HCT116 (cell line): ENCODE measurements around the gene TMEM63A. TPM values are rescaled to one million over a fixed set of nuclear protein-coding genes. Genes with fewer than 3 reads are reported as not detected.
A peak's percentile ranks its signal among the peaks of the same experiment; 100 is the strongest.

ENCODE experiments used
- ATAC-seq: fragments of 200-7000 bp; cut with Tn5 transposase; 2 replicates; pipeline ENCODE4 v1.9.1; 2020; ENCODE audit warnings: mild to moderate bottlenecking, moderate library complexity
- BruUV-seq: library from RNA; stranded (reverse); fragments of 400-500 nt; replicated peaks from 2 replicates; lab custom pipeline; 2021; lab: Mats Ljungman, UMichigan
- CTCF ChIA-PET: fragments of 300-600 bp; sonication (Branson Sonifier 250); formaldehyde crosslinking; loops from one replicate; lab custom pipeline; 2021; ENCODE audit warnings: antibody characterized with exemption; lab: Charles Lee
- POLR2A ChIA-PET: fragments of 300-600, 350-600 bp; sonication (Branson Sonifier 250); formaldehyde crosslinking; loops from one replicate; lab custom pipeline; 2021; ENCODE audit warnings: antibody characterized with exemption; lab: Charles Lee
- RAD21 ChIA-PET, 2 experiments: fragments of 300-600 bp; sonication (Branson Sonifier 250); formaldehyde crosslinking; loops; one replicate each; lab custom pipeline; 2023; ENCODE audit warnings: low total read pairs in 2 of 2; ENCODE audit not compliant: uncharacterized antibody in 2 of 2, unreplicated experiment in 2 of 2, low non-redundant PET in 1 of 2; lab: Charles Lee
- DNase-seq: peaks from one replicate; pipeline ENCODE4 v3.0.0-alpha.2; 2010; ENCODE audit warnings: low read depth, low spot score
- H2AFZ ChIP-seq: fragments of 200-600 bp; shearing (Covaris generic), sonication (generic); 2 replicates; pipeline ENCODE4 v1.6.1; 2017; ENCODE audit warnings: low read depth, mixed run types, mixed read lengths, antibody characterized with exemption, low read length; ENCODE audit not compliant: poor library complexity, severe bottlenecking
- H3K27ac ChIP-seq: 2 replicates; pipeline ENCODE4 v1.5.1; 2012; ENCODE audit warnings: low read depth, low read length
- H3K27me3 ChIP-seq: fragments of 200-600 bp; sonication (generic); 2 replicates; pipeline ENCODE4 v1.6.1; 2016; ENCODE audit warnings: mixed run types, low read length, mixed read lengths; ENCODE audit not compliant: insufficient read depth
- H3K36me3 ChIP-seq, 2 experiments: fragments of 200-500 bp in 1 of 2; fragments of 200-600 bp in 1 of 2; sonication (Bioruptor generic) in 1 of 2; sonication (generic) in 1 of 2; 2 replicates each; pipeline versions ENCODE4 v1.5.1 to v1.6.1; 2014 to 2016; ENCODE audit warnings: low read length in 2 of 2, inconsistent platforms in 1 of 2, mixed read lengths in 1 of 2, mixed run types in 1 of 2; ENCODE audit not compliant: insufficient read depth in 2 of 2, control insufficient read depth in 1 of 2
- H3K4me1 ChIP-seq, 2 experiments: fragments of 200-600 bp in 1 of 2; sonication (generic) in 1 of 2; 2 replicates each; pipeline versions ENCODE4 v1.5.1 to v1.6.1; 2012 to 2017; ENCODE audit warnings: low read length in 2 of 2, inconsistent platforms in 1 of 2, mild to moderate bottlenecking in 1 of 2, mixed read lengths in 1 of 2, mixed run types in 1 of 2, moderate library complexity in 1 of 2; ENCODE audit not compliant: insufficient read depth in 2 of 2, control insufficient read depth in 1 of 2
- H3K4me2 ChIP-seq: fragments of 200-600 bp; sonication (generic); 2 replicates; pipeline ENCODE4 v1.6.1; 2017; ENCODE audit warnings: mixed run types, low read length, mixed read lengths
- H3K4me3 ChIP-seq, 2 experiments: fragments of 200-600 bp in 1 of 2; sonication (generic) in 1 of 2; replicated peaks in 1 of 2; 2 replicates each; pipeline ENCODE4 v1.5.1; 2011 to 2016; ENCODE audit warnings: low read length in 2 of 2, control low read depth in 1 of 2, low read depth in 1 of 2, mild to moderate bottlenecking in 1 of 2, mixed read lengths in 1 of 2, mixed run types in 1 of 2
- H3K79me2 ChIP-seq: fragments of 200-600 bp; sonication (generic); 2 replicates; pipeline ENCODE4 v1.6.1; 2017; ENCODE audit warnings: mild to moderate bottlenecking, mixed run types, low read length, moderate library complexity, mixed read lengths; ENCODE audit not compliant: insufficient read depth
- H3K9ac ChIP-seq: fragments of 200-600 bp; sonication (generic); 2 replicates; pipeline ENCODE4 v1.6.1; 2016; ENCODE audit warnings: low read length, mixed read lengths
- H3K9me2 ChIP-seq: fragments of 200-600 bp; sonication (generic), shearing (Covaris generic); 2 replicates; pipeline ENCODE4 v1.6.1; 2017; ENCODE audit warnings: mixed run types, mild to moderate bottlenecking, moderate library complexity; ENCODE audit not compliant: insufficient read depth
- H3K9me3 ChIP-seq, 2 experiments: fragments of 200-500 bp in 1 of 2; fragments of 200-600 bp in 1 of 2; sonication (Bioruptor generic) in 1 of 2; sonication (generic) in 1 of 2; 2 replicates each; pipeline ENCODE4 v1.6.1; 2014 to 2017; ENCODE audit warnings: low read length in 2 of 2, mixed read lengths in 2 of 2, inconsistent platforms in 1 of 2, low read depth in 1 of 2, mild to moderate bottlenecking in 1 of 2, mixed run types in 1 of 2, moderate library complexity in 1 of 2; ENCODE audit not compliant: control insufficient read depth in 1 of 2, insufficient read depth in 1 of 2
- H4K20me1 ChIP-seq: fragments of 200-600 bp; sonication (generic), shearing (Covaris generic); 2 replicates; pipeline ENCODE4 v1.6.1; 2017; ENCODE audit warnings: mixed run types, mild to moderate bottlenecking, moderate library complexity; ENCODE audit not compliant: insufficient read depth
- CBX3 ChIP-seq: IDR thresholded peaks from 2 replicates; pipeline ENCODE4 v1.6.1; 2012; ENCODE audit warnings: low read depth
- CEBPB ChIP-seq: IDR thresholded peaks from 2 replicates; pipeline ENCODE4 v1.6.1; 2012; ENCODE audit warnings: low read depth
- ELF1 ChIP-seq: IDR thresholded peaks from 2 replicates; pipeline ENCODE4 v1.6.1; 2012; ENCODE audit warnings: low read depth, borderline replicate concordance
- FOSL1 ChIP-seq: IDR thresholded peaks from 2 replicates; pipeline ENCODE4 v1.6.1; 2012; ENCODE audit warnings: low read depth
- JUND ChIP-seq: IDR thresholded peaks from 2 replicates; pipeline ENCODE4 v1.6.1; 2012
- POLR2A ChIP-seq: IDR thresholded peaks from 2 replicates; pipeline ENCODE4 v1.7.0; 2011; ENCODE audit warnings: borderline replicate concordance; ENCODE audit not compliant: insufficient read depth, insufficient read length; ENCODE audit errors: extremely low read depth
- RAD21 ChIP-seq: IDR thresholded peaks from 2 replicates; pipeline ENCODE4 v1.6.1; 2012; ENCODE audit warnings: low read depth, mild to moderate bottlenecking
- TCF7L2 ChIP-seq: IDR thresholded peaks from 2 replicates; pipeline ENCODE4 v1.7.0; 2011; ENCODE audit warnings: borderline replicate concordance, inconsistent platforms; ENCODE audit not compliant: insufficient read depth, insufficient read length; ENCODE audit errors: extremely low read depth
- intact Hi-C: fragments of 100-400 bp; cut with micrococcal nuclease; formaldehyde crosslinking; loops from 2 replicates; pipeline ENCODE4 v1.10.0; 2022
- total RNA-seq: library from RNA; stranded (reverse); gene quantifications from one replicate; pipeline ENCODE4 v1.2.1, GENCODE V29; 2021; ENCODE audit not compliant: unreplicated experiment
- TF ChIP-seq, protein P1 (sequence below): IDR thresholded peaks from 2 replicates; pipeline ENCODE4 v1.6.1; 2012
- TF ChIP-seq, protein P2 (sequence below): IDR thresholded peaks from 2 replicates; pipeline ENCODE4 v1.6.1; 2011; ENCODE audit warnings: mild to moderate bottlenecking, low read length, moderate library complexity; ENCODE audit not compliant: insufficient replicate concordance; ENCODE audit errors: extremely low read depth
- TF ChIP-seq, protein P3 (sequence below), 3 experiments: fragments of 200-600 bp in 1 of 3; sonication (generic) in 1 of 3; IDR thresholded peaks in 2 of 3; conservative IDR thresholded peaks in 1 of 3; 2 replicates each; pipeline ENCODE4 v1.5.1; 2012 to 2017; ENCODE audit warnings: low read depth in 2 of 3, low read length in 2 of 3, antibody characterized with exemption in 1 of 3, borderline replicate concordance in 1 of 3, control low read depth in 1 of 3, mild to moderate bottlenecking in 1 of 3, mixed read lengths in 1 of 3, mixed run types in 1 of 3, moderate library complexity in 1 of 3; ENCODE audit not compliant: insufficient read depth in 1 of 3
- TF ChIP-seq, protein P4 (sequence below): IDR thresholded peaks from 2 replicates; pipeline ENCODE4 v1.6.1; 2012

The TMEM63A gene
- total RNA-seq, 1 experiment from 2014 or later, result 24.4 TPM

DNA sequence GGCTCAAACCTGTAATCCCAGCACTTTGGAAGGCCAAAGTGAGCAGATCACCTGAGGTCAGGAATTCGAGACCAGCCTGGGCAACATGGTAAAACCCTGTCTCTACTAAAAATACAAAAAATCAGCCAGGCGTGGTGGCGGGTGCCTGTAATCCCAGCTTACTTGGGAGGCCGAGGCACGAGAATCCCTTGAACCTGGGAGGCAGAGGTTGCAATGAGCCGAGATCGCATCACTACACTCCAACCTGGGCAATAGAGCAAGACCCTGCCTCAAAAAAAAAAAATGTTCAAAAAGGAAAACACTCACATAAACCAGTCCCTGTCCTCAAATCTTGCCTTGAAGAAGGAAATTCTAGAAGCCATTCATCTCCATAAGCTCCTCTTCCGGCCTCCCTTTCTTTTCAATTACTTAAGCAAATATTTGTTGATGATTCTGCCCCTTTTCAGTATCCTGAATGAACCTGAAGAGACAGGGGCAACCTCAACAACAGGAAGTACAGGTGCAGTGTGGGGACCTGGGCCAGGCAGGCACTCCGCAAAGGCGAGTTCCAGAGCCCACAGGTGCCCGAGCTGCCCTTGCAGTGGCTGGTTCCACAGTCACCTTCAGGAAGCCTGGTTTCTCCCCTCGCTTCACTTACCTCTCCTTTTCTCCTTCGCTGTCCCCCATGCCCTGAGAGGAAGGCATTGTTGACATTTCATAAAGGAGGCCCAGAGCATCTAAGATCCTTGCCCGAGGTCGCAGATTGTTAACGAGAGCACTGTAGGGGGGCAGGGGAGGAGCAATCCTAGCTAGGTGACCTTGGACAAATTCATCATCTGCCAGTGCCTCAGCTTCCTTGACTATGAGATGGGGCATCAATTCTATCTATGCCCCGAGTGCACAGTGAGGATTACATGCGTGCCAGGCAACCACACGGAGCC, 15.7 kb upstream of the TMEM63A start:
- H3K27ac ChIP-seq, result no peak overlapping the region
- no peak for TF ChIP-seq ELF1
- TF ChIP-seq CBX3, result no peak
- TF ChIP-seq, protein P1, sequence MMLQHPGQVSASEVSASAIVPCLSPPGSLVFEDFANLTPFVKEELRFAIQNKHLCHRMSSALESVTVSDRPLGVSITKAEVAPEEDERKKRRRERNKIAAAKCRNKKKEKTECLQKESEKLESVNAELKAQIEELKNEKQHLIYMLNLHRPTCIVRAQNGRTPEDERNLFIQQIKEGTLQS, result no peak
- TF ChIP-seq CEBPB, result no peak
- no peak for TF ChIP-seq POLR2A
- TF ChIP-seq FOSL1, result no peak
- no peak for TF ChIP-seq JUND
- no peak for TF ChIP-seq RAD21
- no peak for TF ChIP-seq TCF7L2
- TF ChIP-seq, protein P2, sequence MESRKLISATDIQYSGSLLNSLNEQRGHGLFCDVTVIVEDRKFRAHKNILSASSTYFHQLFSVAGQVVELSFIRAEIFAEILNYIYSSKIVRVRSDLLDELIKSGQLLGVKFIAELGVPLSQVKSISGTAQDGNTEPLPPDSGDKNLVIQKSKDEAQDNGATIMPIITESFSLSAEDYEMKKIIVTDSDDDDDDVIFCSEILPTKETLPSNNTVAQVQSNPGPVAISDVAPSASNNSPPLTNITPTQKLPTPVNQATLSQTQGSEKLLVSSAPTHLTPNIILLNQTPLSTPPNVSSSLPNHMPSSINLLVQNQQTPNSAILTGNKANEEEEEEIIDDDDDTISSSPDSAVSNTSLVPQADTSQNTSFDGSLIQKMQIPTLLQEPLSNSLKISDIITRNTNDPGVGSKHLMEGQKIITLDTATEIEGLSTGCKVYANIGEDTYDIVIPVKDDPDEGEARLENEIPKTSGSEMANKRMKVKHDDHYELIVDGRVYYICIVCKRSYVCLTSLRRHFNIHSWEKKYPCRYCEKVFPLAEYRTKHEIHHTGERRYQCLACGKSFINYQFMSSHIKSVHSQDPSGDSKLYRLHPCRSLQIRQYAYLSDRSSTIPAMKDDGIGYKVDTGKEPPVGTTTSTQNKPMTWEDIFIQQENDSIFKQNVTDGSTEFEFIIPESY, result no peak
- TF ChIP-seq, protein P3, sequence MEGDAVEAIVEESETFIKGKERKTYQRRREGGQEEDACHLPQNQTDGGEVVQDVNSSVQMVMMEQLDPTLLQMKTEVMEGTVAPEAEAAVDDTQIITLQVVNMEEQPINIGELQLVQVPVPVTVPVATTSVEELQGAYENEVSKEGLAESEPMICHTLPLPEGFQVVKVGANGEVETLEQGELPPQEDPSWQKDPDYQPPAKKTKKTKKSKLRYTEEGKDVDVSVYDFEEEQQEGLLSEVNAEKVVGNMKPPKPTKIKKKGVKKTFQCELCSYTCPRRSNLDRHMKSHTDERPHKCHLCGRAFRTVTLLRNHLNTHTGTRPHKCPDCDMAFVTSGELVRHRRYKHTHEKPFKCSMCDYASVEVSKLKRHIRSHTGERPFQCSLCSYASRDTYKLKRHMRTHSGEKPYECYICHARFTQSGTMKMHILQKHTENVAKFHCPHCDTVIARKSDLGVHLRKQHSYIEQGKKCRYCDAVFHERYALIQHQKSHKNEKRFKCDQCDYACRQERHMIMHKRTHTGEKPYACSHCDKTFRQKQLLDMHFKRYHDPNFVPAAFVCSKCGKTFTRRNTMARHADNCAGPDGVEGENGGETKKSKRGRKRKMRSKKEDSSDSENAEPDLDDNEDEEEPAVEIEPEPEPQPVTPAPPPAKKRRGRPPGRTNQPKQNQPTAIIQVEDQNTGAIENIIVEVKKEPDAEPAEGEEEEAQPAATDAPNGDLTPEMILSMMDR (IDR thresholded peaks at IDR 0.05 in 2 of 3, conservative IDR thresholded peaks at IDR 0.05 in 1 of 3; ENCODE audit: borderline replicate concordance in 1 of 3, insufficient read depth in 1 of 3, low read depth in 2 of 3, low read length in 2 of 3), result no peak
- TF ChIP-seq, protein P4, sequence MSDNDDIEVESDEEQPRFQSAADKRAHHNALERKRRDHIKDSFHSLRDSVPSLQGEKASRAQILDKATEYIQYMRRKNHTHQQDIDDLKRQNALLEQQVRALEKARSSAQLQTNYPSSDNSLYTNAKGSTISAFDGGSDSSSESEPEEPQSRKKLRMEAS, result no peak
- TF ChIP-seq, all 23 proteins: peak for 0
- Histone ChIP-seq H3K36me3 (no peaks in the 10 kb centered on the region), H3K4me1 (peaks cover 8 to 12% of the 10 kb centered on the region in 2 experiments; a peak in 3 of 4 replicates), H3K79me2 (no peaks in the 10 kb centered on the region), H3K9me3 (no peaks in the 10 kb centered on the region), H3K4me2 (peak overlapping the region; percentile 63; the same call in 1 of the 2 replicates), H3K9ac (no peak overlapping the region), H3K4me3 (no peak overlapping the region), H4K20me1 (no peaks in the 10 kb centered on the region), H3K27me3 (no peaks in the 10 kb centered on the region), H2AFZ (peak overlapping the region; percentile 94), H3K9me2 (no peaks in the 10 kb centered on the region)
- BruUV-seq, result no TSS peak
- intact Hi-C loops, result no loop called here
- CTCF ChIA-PET, result interaction anchor here (1.3 kb wide), 1 partner anchor 14 kb away, joined by 6 read pairs; no protein-coding TSS in a partner anchor
- no peak for DNase-seq
- no peak for ATAC-seq
- RAD21 ChIA-PET, result no interaction called here
- POLR2A ChIA-PET, result no interaction called here
